ENCODE measurements around the gene MRPS35.

GRCh38 chr12:27733052-27733656, 22.5 kb downstream of the MRPS35 start:
- TF ChIP-seq, protein P1, sequence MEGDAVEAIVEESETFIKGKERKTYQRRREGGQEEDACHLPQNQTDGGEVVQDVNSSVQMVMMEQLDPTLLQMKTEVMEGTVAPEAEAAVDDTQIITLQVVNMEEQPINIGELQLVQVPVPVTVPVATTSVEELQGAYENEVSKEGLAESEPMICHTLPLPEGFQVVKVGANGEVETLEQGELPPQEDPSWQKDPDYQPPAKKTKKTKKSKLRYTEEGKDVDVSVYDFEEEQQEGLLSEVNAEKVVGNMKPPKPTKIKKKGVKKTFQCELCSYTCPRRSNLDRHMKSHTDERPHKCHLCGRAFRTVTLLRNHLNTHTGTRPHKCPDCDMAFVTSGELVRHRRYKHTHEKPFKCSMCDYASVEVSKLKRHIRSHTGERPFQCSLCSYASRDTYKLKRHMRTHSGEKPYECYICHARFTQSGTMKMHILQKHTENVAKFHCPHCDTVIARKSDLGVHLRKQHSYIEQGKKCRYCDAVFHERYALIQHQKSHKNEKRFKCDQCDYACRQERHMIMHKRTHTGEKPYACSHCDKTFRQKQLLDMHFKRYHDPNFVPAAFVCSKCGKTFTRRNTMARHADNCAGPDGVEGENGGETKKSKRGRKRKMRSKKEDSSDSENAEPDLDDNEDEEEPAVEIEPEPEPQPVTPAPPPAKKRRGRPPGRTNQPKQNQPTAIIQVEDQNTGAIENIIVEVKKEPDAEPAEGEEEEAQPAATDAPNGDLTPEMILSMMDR (IDR thresholded peaks at IDR 0.05), result peak in 1 of 3 donors; percentile 46
- TF ChIP-seq POLR2A (IDR thresholded peaks at IDR 0.05), result no peak
